Psoas muscle (tissue), 8 donors: ENCODE results near the gene WWOX. TPM values are rescaled to one million over a fixed set of nuclear protein-coding genes. Genes with fewer than 3 reads are reported as not detected.

Source experiments
- ATAC-seq, 4 donors: fragments of 200-7000 bp; cut with Tn5 transposase; one replicate each; pipeline ENCODE4 v1.9.1; 2020; ENCODE audit warnings: moderate library complexity in 3 of 4, mild to moderate bottlenecking in 2 of 4
- DNase-seq, 2 donors: peaks; one replicate each; pipeline ENCODE4 v3.0.0-alpha.2; 2020
- H3K27ac ChIP-seq: fragments of 200-600 bp; one replicate; pipeline ENCODE4 v1.8.0; 2022
- H3K27me3 ChIP-seq, 3 donors: fragments of 200-600 bp in 1 of 3; one replicate each; pipeline versions ENCODE4 v1.6.1 to v1.8.0; 2013 to 2022; ENCODE audit warnings: low read length in 2 of 3, mild to moderate bottlenecking in 2 of 3, moderate library complexity in 1 of 3; ENCODE audit not compliant: insufficient read depth in 3 of 3
- H3K36me3 ChIP-seq, 2 donors: fragments of 200-600 bp in 1 of 2; one replicate each; pipeline versions ENCODE4 v1.6.1 to v1.8.0; 2013 to 2022; ENCODE audit warnings: low read depth in 1 of 2, mild to moderate bottlenecking in 1 of 2, moderate library complexity in 1 of 2; ENCODE audit not compliant: insufficient read depth in 1 of 2
- H3K4me1 ChIP-seq: fragments of 200-600 bp; one replicate; pipeline ENCODE4 v1.8.0; 2022
- H3K4me3 ChIP-seq: fragments of 200-600 bp; one replicate; pipeline ENCODE4 v1.8.0; 2022; ENCODE audit warnings: mild to moderate bottlenecking
- H3K9me3 ChIP-seq: fragments of 200-600 bp; one replicate; pipeline ENCODE4 v1.8.0; 2022
- whole genome bisulfite sequencing, 3 donors: extraction: QIAGEN DNeasy Blood & Tissue Kit; methylation state at CpG; one replicate each; pipeline versions ENCODE4 v1.1.6 to v1.1.7; 2013; 5-methylcytosine and 5-hydroxymethylcytosine counted together
- intact Hi-C, 2 donors: fragments of 100-400 bp; cut with DNase I; formaldehyde crosslinking; loops; one replicate each; pipeline versions ENCODE4 v1.11.0 to v1.14.2; 2022
- polyA plus RNA-seq, 3 donors: library from polyadenylated mRNA; stranded (reverse); fragments of 200-250 nt; gene quantifications; one replicate each; pipeline ENCODE4 v1.2.3, GENCODE V29; 2013
- total RNA-seq, 4 donors: library from RNA; stranded (reverse); fragmentation: NEBNext Ultra II Directional in 2 of 4; extraction: Animal tissue kit (Norgen Biotek cat#: 25700) in 2 of 4; gene quantifications; one replicate each; pipeline versions ENCODE4 v1.2.1 to v1.2.4, GENCODE V29; 2021 to 2023
- TF ChIP-seq, protein P1 (sequence below): fragments of 200-600 bp; IDR thresholded peaks from one replicate; pipeline ENCODE4 v1.8.0; 2022; ENCODE audit warnings: antibody characterized with exemption
- donor health status: healthy with polysubstance abuse.
- donor health status: DM: no; HTN: no; CAD: no; lungs with moderate emphysema.
- donor health status: Bipolar disorder and iron deficiency.
- donor health status: healthy.
- donor health status: DM: yes; HTN: yes; CAD: no.
- donor health status: DM: no; HTN: no; CAD: no.
- donor health status: DM: no; HTN: no; CAD: no.
- donor health status: DM: yes; HTN: yes; CAD: no.

WWOX gene
- total and polyA plus RNA-seq, 7 donors: 3.1 to 6.6 (median 5.0) TPM

DNA sequence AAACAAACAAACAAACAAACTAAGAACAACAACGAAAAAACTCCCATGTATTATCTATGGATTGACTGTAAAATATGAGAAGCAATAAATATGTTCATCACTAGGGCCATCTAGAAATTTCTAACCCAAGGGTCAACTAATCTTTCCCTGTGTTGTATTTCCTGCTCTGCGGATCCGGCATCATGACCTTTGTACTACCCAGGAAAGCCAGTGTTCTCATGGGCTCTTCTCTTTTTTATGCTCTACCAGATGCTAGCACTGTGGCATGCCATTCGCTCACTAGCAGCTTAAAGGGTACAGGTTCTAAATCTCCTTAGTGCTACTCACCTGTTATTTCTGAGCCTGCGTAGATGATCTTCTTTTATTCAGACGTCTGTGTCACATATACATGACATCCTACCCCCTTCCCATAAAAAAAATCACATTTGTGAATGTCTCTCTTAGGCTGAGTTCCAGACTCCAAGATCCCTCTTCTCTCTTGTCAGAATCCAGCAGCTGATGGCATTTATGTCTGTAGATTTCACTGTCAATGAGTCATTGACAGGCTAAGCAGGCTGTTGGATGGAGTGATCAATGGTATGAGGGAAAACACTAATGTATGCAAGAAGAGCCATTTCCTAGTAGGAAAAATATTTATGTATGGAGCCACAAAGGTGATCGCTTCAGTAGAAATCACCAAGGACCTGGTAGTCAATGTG, 100.0 kb downstream of the WWOX start:
- Histone ChIP-seq H3K4me3 (no peak overlapping the region), H3K4me1 (no peaks in the 10 kb centered on the region), H3K27ac (no peak overlapping the region), H3K36me3 (no peaks in the 10 kb centered on the region), H3K9me3 (no peaks in the 10 kb centered on the region), H3K27me3 (no peaks in the 10 kb centered on the region)
- ATAC-seq (no peak), DNase-seq (no peak)
- intact Hi-C loops: no loop called here
- TF ChIP-seq, protein P1, sequence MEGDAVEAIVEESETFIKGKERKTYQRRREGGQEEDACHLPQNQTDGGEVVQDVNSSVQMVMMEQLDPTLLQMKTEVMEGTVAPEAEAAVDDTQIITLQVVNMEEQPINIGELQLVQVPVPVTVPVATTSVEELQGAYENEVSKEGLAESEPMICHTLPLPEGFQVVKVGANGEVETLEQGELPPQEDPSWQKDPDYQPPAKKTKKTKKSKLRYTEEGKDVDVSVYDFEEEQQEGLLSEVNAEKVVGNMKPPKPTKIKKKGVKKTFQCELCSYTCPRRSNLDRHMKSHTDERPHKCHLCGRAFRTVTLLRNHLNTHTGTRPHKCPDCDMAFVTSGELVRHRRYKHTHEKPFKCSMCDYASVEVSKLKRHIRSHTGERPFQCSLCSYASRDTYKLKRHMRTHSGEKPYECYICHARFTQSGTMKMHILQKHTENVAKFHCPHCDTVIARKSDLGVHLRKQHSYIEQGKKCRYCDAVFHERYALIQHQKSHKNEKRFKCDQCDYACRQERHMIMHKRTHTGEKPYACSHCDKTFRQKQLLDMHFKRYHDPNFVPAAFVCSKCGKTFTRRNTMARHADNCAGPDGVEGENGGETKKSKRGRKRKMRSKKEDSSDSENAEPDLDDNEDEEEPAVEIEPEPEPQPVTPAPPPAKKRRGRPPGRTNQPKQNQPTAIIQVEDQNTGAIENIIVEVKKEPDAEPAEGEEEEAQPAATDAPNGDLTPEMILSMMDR: no peak
- 78 to 82% (median 81%) methylated on average over 7 of the region's 7 CpGs for WGBS, 3 donors

DNA sequence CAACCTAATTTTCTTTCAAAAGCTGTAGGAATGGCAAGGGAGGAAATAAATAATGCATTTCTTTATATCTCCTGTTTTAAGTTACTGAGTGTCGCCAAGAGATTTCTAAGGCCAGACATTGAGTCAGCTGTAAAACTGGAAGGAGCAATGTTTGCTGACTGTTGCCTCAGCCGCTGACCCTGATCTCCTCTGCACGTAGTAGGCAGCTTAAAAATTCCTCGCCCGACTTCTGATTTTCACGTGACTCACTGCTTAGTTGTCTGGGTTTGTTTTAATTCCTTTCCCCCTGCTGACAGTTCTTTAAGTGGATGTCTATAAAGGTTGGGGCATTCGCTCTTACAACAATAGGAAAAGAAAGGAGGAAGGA, 100.6 kb downstream of the WWOX start:
- no peaks in the 10 kb centered on the region for H3K36me3 ChIP-seq
- H3K4me1 ChIP-seq: no peaks in the 10 kb centered on the region
- H3K9me3 ChIP-seq: no peaks in the 10 kb centered on the region
- WGBS, 3 donors: 92 to 95% (median 93%) methylated on average over 7 of the region's 7 CpGs
- intact Hi-C loops: no loop called here
- ATAC-seq (no peak), DNase-seq (no peak)
- TF ChIP-seq, protein P1: no peak
- H3K27ac ChIP-seq: no peak overlapping the region
- H3K4me3 ChIP-seq: no peak overlapping the region
- no peaks in the 10 kb centered on the region for H3K27me3 ChIP-seq

DNA sequence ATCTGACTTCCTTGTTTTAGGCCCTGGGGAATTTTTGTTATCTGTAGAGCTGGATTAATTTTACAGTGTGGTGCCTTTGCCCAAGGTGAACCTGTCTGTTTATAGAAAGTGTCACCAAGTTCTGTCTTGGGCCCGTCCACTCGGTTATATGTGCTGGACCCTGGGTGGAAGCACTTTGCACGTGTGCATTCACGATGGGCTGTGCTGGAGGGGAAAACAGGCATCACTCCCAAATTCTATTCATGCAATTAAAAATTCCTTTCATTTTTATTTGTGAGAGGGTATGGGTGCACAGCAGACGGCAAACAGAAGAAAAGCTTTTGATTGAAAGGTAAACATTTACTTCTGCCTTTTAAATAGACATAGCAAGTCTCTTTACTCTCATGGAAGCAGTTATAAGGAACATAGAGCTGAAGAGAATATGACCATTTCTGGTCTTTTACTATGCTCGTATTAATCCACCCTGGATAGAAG, 101.2 kb downstream of the WWOX start:
- H3K27ac ChIP-seq: no peak overlapping the region
- H3K27me3 ChIP-seq: no peaks in the 10 kb centered on the region
- no peaks in the 10 kb centered on the region for H3K4me1 ChIP-seq
- no peaks in the 10 kb centered on the region for H3K9me3 ChIP-seq
- TF ChIP-seq, protein P1: no peak
- 82 to 92% (median 89%) methylated on average over 6 of the region's 6 CpGs for WGBS, 3 donors
- H3K4me3 ChIP-seq: no peak overlapping the region
- intact Hi-C loops: no loop called here
- no peaks in the 10 kb centered on the region for H3K36me3 ChIP-seq
- DNase-seq: no peak
- no peak for ATAC-seq

DNA sequence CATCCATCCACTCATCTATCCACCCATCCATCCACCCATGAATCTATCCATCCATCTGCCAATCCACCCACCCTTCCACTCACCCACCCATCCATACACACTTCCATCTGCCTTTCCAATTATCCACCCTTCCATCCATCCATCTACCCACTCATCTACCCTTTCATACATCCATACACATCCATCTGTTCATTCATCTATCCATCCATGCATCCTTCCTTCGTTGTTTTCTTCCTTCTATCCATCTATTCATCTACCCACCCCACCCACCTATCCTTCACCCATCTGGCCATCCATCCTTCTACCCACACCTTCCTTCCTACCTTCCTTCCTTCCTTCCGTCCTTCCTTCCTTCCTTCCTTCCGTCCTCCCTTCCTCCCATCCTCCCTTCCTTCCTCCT, 106.1 kb downstream of the WWOX start:
- H3K27ac ChIP-seq: no peak overlapping the region
- H3K27me3 ChIP-seq: no peaks in the 10 kb centered on the region
- no peak for DNase-seq
- H3K9me3 ChIP-seq: no peaks in the 10 kb centered on the region
- H3K36me3 ChIP-seq: no peaks in the 10 kb centered on the region
- no peak overlapping the region for H3K4me3 ChIP-seq
- ATAC-seq: no peak
- WGBS, 3 donors: 91 to 92% (median 91%) methylated on average over 3 of the region's 3 CpGs
- TF ChIP-seq, protein P1: no peak
- H3K4me1 ChIP-seq: no peaks in the 10 kb centered on the region
- intact Hi-C loops: no loop called here
